ENCODE data around the gene PRIM1. TPM values are rescaled to one million over a fixed set of nuclear protein-coding genes. Genes with fewer than 3 reads are reported as not detected.
A peak's percentile ranks its signal among the peaks of the same experiment; 100 is the strongest.
"Not testable (repeated sequence)": the region's sequence is repeated elsewhere in the genome, so short reads cannot be mapped to it uniquely, and the experiment has no call there.

The PRIM1 gene
- polyA plus RNA-seq (ENCODE audit: insufficient read length in 3 of 3): 10 to 100 TPM; 16.4 to 24.4 (median 17.4) TPM
- long read RNA-seq, donor 1, partial matches to known transcripts: 0 of 2 reads
- long read RNA-seq, donor 1, other reads (novel, unspliced or antisense): 0 of 2 reads
- long read RNA-seq, donor 2, partial matches to known transcripts: 0 of 1 reads
- long read RNA-seq, donor 2, other reads (novel, unspliced or antisense): 0 of 1 reads
- long read RNA-seq, donor 3, transcript PRIM1-201 (13 exons, 1,393 nt): major isoform, 5 of 6 reads
- long read RNA-seq, donor 3, partial matches to known transcripts: 0 of 6 reads
- long read RNA-seq, donor 3, other reads (novel, unspliced or antisense): 0 of 6 reads
- long read RNA-seq, donor 4, partial matches to known transcripts: 0 of 1 reads
- long read RNA-seq, donor 4, other reads (novel, unspliced or antisense): 0 of 1 reads
- long read RNA-seq, donor 5: 0 reads
- long read RNA-seq, donor 6, partial matches to known transcripts: 0 of 2 reads
- long read RNA-seq, donor 6, other reads (novel, unspliced or antisense): 0 of 2 reads
- long read RNA-seq, donor 7, partial matches to known transcripts: 0 of 4 reads
- long read RNA-seq, donor 7, other reads (novel, unspliced or antisense): 0 of 4 reads
- long read RNA-seq, donor 8, partial matches to known transcripts: 12 of 13 reads
- long read RNA-seq, donor 8, other reads (novel, unspliced or antisense): 0 of 13 reads
- long read RNA-seq, donor 9, transcript PRIM1-201 (13 exons, 1,393 nt): major isoform, 8 of 8 reads
- long read RNA-seq, donor 9, partial matches to known transcripts: 0 of 8 reads
- long read RNA-seq, donor 9, other reads (novel, unspliced or antisense): 0 of 8 reads
- long read RNA-seq, donor 10, transcript PRIM1-201 (13 exons, 1,393 nt): major isoform, 7 of 7 reads
- long read RNA-seq, donor 10, partial matches to known transcripts: 0 of 7 reads
- long read RNA-seq, donor 10, other reads (novel, unspliced or antisense): 0 of 7 reads
- long read RNA-seq, donor 11, partial matches to known transcripts: 0 of 3 reads
- long read RNA-seq, donor 11, other reads (novel, unspliced or antisense): 0 of 3 reads
- long read RNA-seq, donor 12, partial matches to known transcripts: 0 of 4 reads
- long read RNA-seq, donor 12, other reads (novel, unspliced or antisense): 0 of 4 reads
- long read RNA-seq, donor 13: 0 reads
- long read RNA-seq, donor 14, partial matches to known transcripts: 0 of 3 reads
- long read RNA-seq, donor 14, other reads (novel, unspliced or antisense): 0 of 3 reads
- long read RNA-seq, donor 15, partial matches to known transcripts: 0 of 2 reads
- long read RNA-seq, donor 15, other reads (novel, unspliced or antisense): 0 of 2 reads
- long read RNA-seq, donor 16, transcript PRIM1-201 (13 exons, 1,393 nt): major isoform, 7 of 12 reads
- long read RNA-seq, donor 16, partial matches to known transcripts: 5 of 12 reads
- long read RNA-seq, donor 16, other reads (novel, unspliced or antisense): 0 of 12 reads

DNA sequence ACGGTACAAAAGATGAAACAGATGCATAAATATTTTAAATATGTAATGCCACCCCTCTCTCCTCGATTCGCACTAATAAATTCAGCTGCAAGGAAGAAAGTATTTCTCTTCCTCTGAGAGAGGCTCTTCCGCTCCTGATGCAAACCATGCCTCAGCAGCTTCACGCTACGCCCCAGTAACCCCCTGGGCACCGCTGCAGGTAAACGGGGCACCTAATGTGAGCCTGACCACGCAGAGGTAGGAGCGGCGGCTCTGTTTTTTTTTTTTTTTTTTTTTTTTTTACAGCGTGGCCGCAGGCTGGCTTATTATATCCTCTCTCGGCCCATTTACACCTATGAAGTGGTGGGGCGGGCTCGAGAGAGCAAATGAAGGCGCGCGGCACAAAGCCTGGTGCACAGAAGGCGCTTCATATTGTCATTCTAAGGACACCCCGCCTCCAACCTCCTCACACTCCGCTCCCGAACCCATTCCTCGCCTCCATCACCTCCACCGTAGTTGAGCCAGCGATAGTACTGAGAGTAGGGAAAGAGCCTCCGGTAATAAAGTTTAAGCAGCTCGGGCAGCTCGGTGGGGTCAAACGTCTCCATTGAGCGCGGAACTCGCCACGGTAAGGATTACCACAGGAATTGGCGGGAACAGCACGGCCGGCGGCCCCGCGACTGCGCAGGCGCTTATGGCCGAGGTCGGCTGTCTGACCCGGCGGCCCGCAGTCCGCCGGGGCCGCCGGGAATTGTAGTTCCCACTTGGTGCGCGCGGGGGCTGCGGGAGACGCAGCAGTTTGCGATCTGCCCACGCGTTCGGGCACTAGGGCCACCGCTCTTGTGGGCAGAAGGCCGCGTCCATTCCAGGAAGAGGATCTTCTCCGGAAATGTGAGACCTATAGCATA lies at the start of gene PRIM1:
TSS of gene PRIM1 (minus strand) at position 612 of the 887 bp plus-strand sequence. CDS start at position 587, 25 bp downstream.
- DNase-seq (ENCODE audit: extremely low read depth in 1 of 11, low read depth in 9 of 11, low spot score in 4 of 11): peak; percentile 62 to 78 (median 71)

DNA sequence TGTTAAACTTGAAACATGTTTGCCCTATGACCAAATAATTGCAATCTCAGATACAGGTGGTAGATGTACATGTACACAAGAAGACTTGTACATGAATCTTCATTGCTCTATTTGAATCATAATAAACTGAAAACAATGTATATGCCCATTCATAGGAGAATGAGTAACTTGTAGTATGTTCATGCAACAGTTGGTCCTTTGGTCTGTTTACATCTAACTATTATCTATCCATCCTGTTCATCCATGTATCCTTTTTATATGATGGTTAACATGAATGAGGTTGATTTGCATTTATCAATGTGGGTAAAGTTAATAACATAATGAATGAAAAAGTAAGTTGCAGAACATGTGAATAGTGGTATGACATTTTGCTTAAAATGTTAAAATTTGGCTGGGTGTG lies 48.1 kb upstream of the PRIM1 start:
- DNase-seq (ENCODE audit: extremely low read depth in 1 of 11, low read depth in 9 of 11, low spot score in 4 of 11): no peak

DNA sequence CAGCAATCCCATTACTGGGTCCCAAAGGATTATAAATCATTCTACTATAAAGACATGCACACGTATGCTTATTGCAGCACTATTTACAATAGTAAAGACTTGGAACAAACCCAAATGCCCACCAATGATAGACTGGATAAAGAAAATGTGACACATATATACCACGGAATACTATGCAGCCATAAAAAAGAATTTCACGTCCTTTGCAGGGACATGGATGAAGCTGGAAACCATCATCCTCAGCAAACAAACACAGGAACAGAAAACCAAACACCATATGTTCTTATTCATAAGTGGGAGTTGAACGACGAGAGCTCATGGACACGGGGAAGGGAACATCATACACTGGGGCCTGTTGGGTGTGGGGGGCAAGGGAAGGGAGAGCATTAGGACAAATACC lies 47.2 kb upstream of the PRIM1 start:
- not testable (repeated sequence) for DNase-seq (ENCODE audit: extremely low read depth in 1 of 11, low read depth in 9 of 11, low spot score in 4 of 11)

DNA sequence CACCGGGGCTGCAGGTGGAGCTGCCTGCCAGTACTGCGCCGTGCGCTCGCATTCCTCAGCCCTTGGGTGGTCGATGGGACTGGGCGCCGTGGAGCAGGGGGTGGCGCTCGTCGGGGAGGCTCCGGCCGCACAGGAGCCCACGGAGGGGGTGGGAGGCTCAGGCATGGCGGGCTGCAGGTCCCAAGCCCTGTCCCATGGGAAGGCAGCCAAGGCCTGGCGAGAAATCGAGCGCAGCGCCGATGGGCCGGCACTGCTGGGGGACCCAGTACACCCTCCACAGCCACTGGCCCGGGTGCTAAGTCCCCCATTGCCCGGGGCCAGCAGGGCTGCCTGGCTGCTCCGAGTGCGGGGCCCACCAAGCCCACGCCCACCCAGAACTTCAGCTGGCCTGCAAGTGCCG lies 43.7 kb upstream of the PRIM1 start:
- not testable (repeated sequence) for DNase-seq (ENCODE audit: extremely low read depth in 1 of 11, low read depth in 9 of 11, low spot score in 4 of 11)

DNA sequence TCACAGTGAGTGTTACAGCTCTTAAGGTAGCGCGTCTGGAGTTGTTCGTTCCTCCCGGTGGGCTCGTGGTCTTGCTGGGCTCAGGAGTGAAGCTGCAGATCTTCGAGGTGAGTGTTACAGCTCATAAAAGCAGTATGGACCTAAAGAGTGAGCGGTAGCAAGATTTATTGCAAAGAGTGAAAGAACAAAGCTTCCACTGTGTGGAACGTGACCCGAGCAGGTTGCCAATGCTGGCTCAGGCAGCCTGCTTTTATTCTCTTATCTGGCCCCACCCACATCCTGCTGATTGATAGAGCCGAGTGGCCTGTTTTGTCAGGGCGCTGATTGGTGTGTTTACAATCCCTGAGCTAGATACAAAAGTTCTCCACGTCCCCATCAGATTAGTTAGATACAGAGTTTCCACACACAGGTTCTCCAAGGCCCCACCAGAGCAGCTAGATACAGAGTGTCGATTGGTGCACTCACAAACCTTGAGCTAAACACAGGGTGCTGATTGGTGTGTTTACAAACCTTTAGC lies 43.0 kb upstream of the PRIM1 start:
- DNase-seq (ENCODE audit: extremely low read depth in 1 of 11, low read depth in 9 of 11, low spot score in 4 of 11): not testable (repeated sequence)

DNA sequence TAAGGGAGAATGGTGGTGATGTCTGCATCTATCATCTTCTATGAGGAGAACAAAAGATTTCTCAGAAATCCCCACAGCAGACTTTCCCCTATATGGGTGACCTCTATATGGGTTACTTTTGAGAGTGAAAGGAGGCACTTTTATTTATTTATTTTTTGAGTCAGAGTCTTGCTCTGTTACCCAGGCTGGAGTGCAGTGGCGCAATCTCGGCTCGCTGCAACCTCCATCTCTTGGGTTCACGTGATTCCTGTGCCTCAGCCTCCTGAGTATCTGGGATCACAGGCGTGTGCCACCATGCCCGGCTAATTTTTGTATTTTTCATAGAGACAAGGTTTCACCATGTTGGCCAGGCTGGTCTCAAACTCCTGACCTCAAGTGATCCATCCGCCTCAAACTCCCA lies 41.0 kb upstream of the PRIM1 start:
- not testable (repeated sequence) for DNase-seq (ENCODE audit: extremely low read depth in 1 of 11, low read depth in 9 of 11, low spot score in 4 of 11)

DNA sequence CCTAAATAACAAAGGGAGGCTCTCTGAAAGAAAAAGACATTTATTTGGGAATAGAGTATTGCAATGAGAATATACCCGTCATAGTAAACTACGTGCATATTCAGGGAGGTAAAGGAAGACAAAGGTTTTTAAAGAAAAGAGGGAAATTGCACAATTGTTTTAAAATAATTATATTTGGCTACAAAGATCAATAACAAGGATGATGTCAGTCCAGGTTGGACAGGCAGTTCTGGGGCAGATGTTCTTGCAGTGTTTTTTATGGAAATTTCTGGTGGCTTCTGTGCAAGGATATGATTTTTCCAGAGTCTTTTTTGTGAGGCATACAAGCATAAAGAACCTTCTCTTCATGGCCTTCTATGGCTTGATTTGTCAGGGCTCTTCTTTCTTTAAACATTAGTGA lies 40.6 kb upstream of the PRIM1 start:
- no peak for DNase-seq (ENCODE audit: extremely low read depth in 1 of 11, low read depth in 9 of 11, low spot score in 4 of 11)

DNA sequence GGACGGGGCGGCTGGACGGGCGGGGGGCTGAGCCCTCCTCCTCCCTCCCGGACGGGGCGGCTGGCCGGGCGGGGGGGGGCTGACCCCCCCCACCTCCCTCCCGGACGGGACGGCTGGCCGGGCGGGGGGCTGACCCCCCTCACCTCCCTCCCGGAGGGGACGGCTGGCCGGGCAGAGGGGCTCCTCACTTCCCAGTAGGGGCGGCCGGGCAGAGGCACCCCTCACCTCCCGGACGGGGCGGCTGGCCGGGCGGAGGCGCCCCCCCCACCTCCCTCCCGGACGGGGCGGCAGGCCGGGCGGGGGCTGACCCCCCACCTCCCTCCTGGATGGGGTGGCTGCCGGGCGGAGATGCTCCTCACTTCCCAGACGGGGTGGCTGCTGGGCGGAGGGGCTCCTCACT lies 37.3 kb upstream of the PRIM1 start:
- DNase-seq (ENCODE audit: extremely low read depth in 1 of 11, low read depth in 9 of 11, low spot score in 4 of 11): not testable (repeated sequence)

DNA sequence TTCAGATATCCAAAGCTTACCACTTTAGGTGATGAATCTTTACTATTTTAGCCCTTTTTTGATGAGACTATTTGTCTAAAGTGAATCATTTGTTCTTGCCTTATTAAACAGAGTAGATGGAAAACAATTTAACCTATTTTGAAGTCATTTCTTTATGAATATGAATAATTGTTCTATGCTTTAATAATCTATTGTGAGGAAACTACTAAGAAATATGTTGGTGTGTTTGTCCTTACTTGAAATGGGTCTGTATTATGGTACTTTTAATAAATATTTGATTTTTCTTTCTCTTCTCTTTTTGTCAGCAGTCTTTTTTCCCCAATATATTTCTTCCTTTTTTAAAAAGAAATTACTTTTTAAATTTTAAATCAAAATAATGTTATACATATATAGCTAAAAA lies 35.4 kb upstream of the PRIM1 start:
- no peak for DNase-seq (ENCODE audit: extremely low read depth in 1 of 11, low read depth in 9 of 11, low spot score in 4 of 11)

DNA sequence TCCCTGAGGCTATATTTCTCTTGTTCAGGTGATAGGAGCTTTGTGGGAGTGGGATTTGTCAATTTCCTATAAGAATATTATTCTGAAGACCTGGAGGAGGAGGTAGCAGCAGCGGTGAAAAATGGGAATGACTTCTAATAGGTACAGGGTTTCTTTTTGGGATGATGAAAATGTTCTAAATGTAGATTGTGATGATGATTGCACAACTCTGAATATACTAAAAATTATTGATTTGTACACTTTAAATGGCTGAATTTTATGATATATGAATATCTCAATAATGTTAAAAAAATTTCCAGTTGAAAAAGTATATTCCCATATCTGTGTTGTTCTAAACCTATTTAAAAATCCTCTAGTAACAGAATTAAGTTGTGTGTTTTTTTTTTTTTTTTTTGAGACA lies 33.8 kb upstream of the PRIM1 start:
- no peak for DNase-seq (ENCODE audit: extremely low read depth in 1 of 11, low read depth in 9 of 11, low spot score in 4 of 11)

DNA sequence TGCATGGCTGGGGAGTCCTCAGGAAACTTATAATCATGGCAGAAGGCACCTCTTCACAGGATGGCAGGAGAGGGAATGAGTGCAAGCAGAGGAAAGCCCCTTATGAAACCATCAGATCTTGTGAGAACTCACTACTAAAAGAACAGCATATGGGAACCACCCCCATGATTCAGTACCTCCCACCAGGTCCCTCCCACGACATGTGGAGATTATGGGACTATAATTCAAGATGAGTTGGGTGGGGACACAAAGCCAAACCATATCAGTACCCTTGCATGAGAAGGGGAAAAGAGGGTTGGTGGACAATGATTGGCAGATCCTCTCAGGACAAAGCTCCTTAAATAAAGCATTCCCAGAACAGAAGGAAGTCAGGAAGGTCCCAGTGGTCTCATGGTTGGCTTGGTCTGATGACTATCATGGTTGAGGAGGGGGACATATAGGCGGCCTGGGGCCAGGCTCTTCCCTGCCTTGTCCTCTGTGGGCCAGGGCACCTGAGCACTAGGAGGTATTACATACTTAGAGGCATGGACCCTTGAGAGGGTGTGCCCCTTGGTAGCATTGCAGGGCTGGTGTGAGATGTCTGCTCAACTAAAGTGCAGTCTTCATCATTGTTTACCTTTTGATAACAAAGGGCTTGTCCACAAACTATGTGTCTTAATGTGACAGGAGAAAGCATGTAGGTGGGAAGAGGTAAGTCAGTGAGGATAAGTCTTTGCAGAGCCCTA lies 33.2 kb upstream of the PRIM1 start:
- DNase-seq (ENCODE audit: extremely low read depth in 1 of 11, low read depth in 9 of 11, low spot score in 4 of 11): no peak

DNA sequence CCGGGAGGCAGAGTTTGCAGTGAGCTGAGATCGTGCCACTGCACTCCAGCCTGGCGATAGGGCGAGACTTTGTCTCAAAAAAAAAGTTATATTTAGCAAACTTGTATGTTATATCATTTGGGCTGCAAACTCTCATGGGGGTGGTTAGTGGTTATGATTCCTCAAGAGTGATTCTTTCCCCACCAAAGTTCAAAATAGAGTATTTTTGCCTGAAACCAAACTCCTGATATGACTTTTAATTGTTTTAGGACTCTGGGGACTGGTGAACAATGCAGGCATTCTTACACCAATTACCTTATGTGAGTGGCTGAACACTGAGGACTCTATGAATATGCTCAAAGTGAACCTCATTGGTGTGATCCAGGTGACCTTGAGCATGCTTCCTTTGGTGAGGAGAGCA lies 29.6 kb upstream of the PRIM1 start:
- DNase-seq (ENCODE audit: extremely low read depth in 1 of 11, low read depth in 9 of 11, low spot score in 4 of 11): no peak

DNA sequence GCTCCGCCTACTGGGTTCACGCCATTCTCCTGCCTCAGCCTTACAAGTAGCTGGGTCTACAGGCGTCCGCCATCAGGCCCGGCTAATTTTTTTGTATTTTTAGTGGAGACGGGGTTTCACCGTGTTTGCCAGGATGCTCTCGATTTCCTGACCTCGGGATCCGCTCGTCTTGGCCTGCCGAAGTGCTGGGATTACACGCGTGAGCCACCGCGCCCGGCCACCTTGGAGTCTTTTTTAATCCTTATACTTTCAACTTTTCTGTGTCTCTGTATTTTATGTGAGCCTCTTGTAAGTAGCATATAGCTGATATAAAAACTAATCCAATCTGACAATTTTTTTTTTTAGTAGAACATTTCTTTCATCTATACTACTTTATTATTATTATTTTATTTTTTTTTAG lies 26.6 kb upstream of the PRIM1 start:
- DNase-seq (ENCODE audit: extremely low read depth in 1 of 11, low read depth in 9 of 11, low spot score in 4 of 11): no peak

DNA sequence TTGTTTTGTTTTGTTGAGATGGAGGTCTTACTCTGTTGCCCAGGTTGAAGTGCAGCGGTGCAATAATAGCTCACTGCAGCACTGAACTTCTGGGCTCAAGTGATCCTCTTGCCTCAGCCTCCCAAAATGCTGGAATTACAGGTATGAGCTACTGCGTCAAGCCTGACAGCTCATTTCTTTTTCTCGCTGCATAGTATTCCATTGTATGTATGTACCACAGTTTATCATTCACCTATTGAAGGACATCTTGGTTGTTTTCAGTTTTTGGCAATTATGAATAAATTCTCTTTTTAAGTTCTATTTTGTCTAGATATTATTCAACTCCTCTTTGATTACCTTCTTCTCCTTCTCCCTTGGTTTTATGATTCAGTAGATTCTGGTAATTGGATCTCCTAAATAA lies 24.5 kb upstream of the PRIM1 start:
- DNase-seq (ENCODE audit: extremely low read depth in 1 of 11, low read depth in 9 of 11, low spot score in 4 of 11): no peak

DNA sequence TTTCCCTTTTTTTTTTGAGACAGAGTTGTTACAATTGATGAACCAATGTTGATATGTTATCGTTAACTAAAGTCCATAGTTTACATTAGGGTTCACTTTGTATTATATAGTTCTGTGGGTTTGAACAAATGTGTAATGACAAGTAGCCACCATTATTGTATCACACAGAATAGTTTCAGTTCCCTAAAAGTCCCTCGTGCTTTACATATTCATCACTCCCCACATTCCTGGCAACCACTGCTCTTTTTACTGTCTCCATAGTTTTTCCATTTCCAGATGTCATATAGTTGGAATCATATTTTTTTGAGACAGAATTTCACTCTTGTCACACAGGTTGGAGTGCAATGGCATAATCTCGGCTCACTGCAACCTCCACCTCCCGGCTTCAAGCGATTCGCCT lies 23.5 kb upstream of the PRIM1 start:
- DNase-seq (ENCODE audit: extremely low read depth in 1 of 11, low read depth in 9 of 11, low spot score in 4 of 11): no peak

DNA sequence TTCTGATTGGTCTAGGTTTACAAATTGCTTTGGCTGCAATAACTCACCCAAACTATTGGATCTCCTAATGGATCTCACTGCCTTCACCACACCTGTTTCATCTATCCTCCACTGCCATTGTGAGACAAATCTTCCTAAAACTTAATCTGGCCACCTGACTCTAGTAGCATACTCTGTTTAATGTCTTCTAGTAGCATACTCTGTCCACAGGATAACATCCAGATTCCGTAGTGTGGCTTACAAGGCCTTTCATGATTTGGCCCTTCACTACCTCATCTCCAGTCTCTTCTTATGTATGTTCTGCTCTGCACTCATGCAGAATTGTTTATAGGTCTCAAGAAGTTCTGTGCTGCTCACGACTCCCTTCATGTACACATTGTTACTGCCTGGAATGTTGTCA lies 21.0 kb upstream of the PRIM1 start:
- DNase-seq (ENCODE audit: extremely low read depth in 1 of 11, low read depth in 9 of 11, low spot score in 4 of 11): no peak

DNA sequence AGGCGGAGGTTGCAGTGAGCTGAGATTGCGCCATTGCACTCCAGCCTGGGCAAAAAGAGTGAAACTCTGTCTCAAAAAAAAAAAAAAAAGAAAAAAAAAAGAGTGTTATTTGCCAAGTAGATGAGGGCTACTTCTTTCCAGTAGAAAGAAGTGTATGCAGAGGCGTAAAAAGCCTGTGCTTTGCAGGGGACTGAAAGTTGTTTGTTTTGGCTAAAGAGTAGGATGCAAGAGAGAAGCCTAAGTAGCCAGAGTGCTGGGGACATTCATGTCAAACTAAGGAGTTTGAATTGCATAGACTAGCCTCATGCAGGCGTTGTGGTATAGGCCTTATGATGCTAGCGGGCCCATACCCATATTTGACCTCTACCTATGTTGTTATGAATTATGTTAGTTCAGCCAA lies 20.5 kb upstream of the PRIM1 start:
- no peak for DNase-seq (ENCODE audit: extremely low read depth in 1 of 11, low read depth in 9 of 11, low spot score in 4 of 11)
